ENCODE data around the gene PARS2. TPM values are rescaled to one million over a fixed set of nuclear protein-coding genes. Genes with fewer than 3 reads are reported as not detected.

PARS2 gene
- total and polyA plus RNA-seq, 4 donors: 2.1 to 4.1 (median 3.3) TPM

GRCh38 chr1:54715493-54716298 is 48.6 kb downstream of the PARS2 start, which contains the start of gene TTC4:
TSS of gene TTC4 (plus strand) at chr1:54715861. CDS start at chr1:54715909, 48 bp downstream.
- Histone ChIP-seq H3K36me3 (ENCODE audit: control insufficient read depth in 4 of 4, insufficient read depth in 3 of 4, low read depth in 1 of 4, low read length in 3 of 4) (peaks cover 0 to 21% (median under 1%) of the 10 kb centered on the region in 4 donors), H3K27ac (ENCODE audit: low read depth in 1 of 2, low read length in 2 of 2) (peak within 1 kb of the TSS; percentile 58 to 72), H3K4me3 (ENCODE audit: low read depth in 1 of 3, low read length in 3 of 3) (peak within 1 kb of the TSS; percentile 67 to 97 (median 91)), H3K4me1 (ENCODE audit: control insufficient read depth in 4 of 4, insufficient read depth in 4 of 4, low read length in 3 of 4) (peaks cover 0 to 17% (median 12%) of the 10 kb centered on the region in 4 donors), H3K9ac (ENCODE audit: low read depth in 1 of 2, low read length in 2 of 2) (peak within 1 kb of the TSS; percentile 66 to 84), H3K9me3 (ENCODE audit: control insufficient read depth in 4 of 4, low read length in 3 of 4) (no peaks in the 10 kb centered on the region), H3K27me3 (ENCODE audit: control insufficient read depth in 4 of 4, insufficient read depth in 4 of 4, low read length in 3 of 4) (no peaks in the 10 kb centered on the region)
- WGBS: 2% methylated on average over 51 of the region's 51 CpGs
- TF ChIP-seq TAF1 (conservative IDR thresholded peaks at IDR 0.05) (no peak), JUND (IDR thresholded peaks at IDR 0.05) (no peak), REST (IDR thresholded peaks at IDR 0.05) (peak; percentile 47), SP1 (IDR thresholded peaks at IDR 0.05) (peak; percentile 75), RAD21 (IDR thresholded peaks at IDR 0.05) (peak; percentile 43 to 57), MAX (IDR thresholded peaks at IDR 0.05) (peak; percentile 32), GABPA (IDR thresholded peaks at IDR 0.05 in 1 of 2, conservative IDR thresholded peaks at IDR 0.05 in 1 of 2) (peak; percentile 84 to 94)
- peak; percentile 85 for DNase-seq (ENCODE audit: low spot score)

- peaks cover 0 to 16% (median under 1%) of the 10 kb centered on the region in 4 donors for H3K36me3 ChIP-seq (ENCODE audit: control insufficient read depth in 4 of 4, insufficient read depth in 3 of 4, low read depth in 1 of 4, low read length in 3 of 4)
- 92% methylated on average over 7 of the region's 7 CpGs for WGBS
- peaks cover 0 to 17% (median 12%) of the 10 kb centered on the region in 4 donors for H3K4me1 ChIP-seq (ENCODE audit: control insufficient read depth in 4 of 4, insufficient read depth in 4 of 4, low read length in 3 of 4)
- H3K27ac ChIP-seq (ENCODE audit: low read depth in 1 of 2, low read length in 2 of 2): peak overlapping the region in 1 of 2 donors; percentile 72
- no peak for DNase-seq (ENCODE audit: low spot score)
- peak overlapping the region in 1 of 2 donors; percentile 66 for H3K9ac ChIP-seq (ENCODE audit: low read depth in 1 of 2, low read length in 2 of 2)
- no peak for TF ChIP-seq FOXA2 (IDR thresholded peaks at IDR 0.05)
- TF ChIP-seq FOXA1 (IDR thresholded peaks at IDR 0.05): no peak
- TF ChIP-seq RXRA (IDR thresholded peaks at IDR 0.05): no peak
- TF ChIP-seq JUND (IDR thresholded peaks at IDR 0.05): no peak
- no peak for TF ChIP-seq ATF3 (IDR thresholded peaks at IDR 0.05)
- TF ChIP-seq REST (IDR thresholded peaks at IDR 0.05): no peak
- no peak for TF ChIP-seq TAF1 (conservative IDR thresholded peaks at IDR 0.05)
- no peak for TF ChIP-seq EGR1 (IDR thresholded peaks at IDR 0.05; ENCODE audit: low read depth in 2 of 2)
- no peak for TF ChIP-seq CTCF (IDR thresholded peaks at IDR 0.05; ENCODE audit: low read depth, low read length, missing input control)
- TF ChIP-seq MAX (IDR thresholded peaks at IDR 0.05): no peak
- TF ChIP-seq GABPA (IDR thresholded peaks at IDR 0.05 in 1 of 2, conservative IDR thresholded peaks at IDR 0.05 in 1 of 2): no peak
- no peak for TF ChIP-seq SP1 (IDR thresholded peaks at IDR 0.05)
- no peak for TF ChIP-seq ZBTB33 (IDR thresholded peaks at IDR 0.05)
- H3K9me3 ChIP-seq (ENCODE audit: control insufficient read depth in 4 of 4, low read length in 3 of 4): no peaks in the 10 kb centered on the region
- H3K4me3 ChIP-seq (ENCODE audit: low read depth in 1 of 3, low read length in 3 of 3): peak overlapping the region; percentile 67 to 97 (median 91)
- H3K27me3 ChIP-seq (ENCODE audit: control insufficient read depth in 4 of 4, insufficient read depth in 4 of 4, low read length in 3 of 4): no peaks in the 10 kb centered on the region
Observed at GRCh38 chr1:54714881-54715492, 49.3 kb downstream of the PARS2 start.

Measured in liver (tissue), 9 donors.